HL-60/S4 treated with phorbol 12-myristate 13-acetate at 8.2 ng/mL for 4 days and 3 days (cell line): ENCODE measurements around the gene PAQR6.

ENCODE experiments used
- in situ Hi-C: fragments of 300-500 bp; cut with MboI; formaldehyde crosslinking; loops from 2 replicates; pipeline ENCODE4 v1.15.0; 2022; ENCODE audit warnings: low sequenced_read_pairs

Gene PAQR6

GRCh38 chr1:156198831-156199349 is 49.0 kb downstream of the PAQR6 start:
- in situ Hi-C loops: no loop called here

GRCh38 chr1:156196445-156196844 is 51.4 kb downstream of the PAQR6 start:
- in situ Hi-C loops: no loop called here

GRCh38 chr1:156195853-156196252 is 52.0 kb downstream of the PAQR6 start:
- in situ Hi-C loops: no loop called here

- in situ Hi-C loops: no loop called here
Observed at GRCh38 chr1:156194300-156194652, 53.6 kb downstream of the PAQR6 start.

- in situ Hi-C loops: no loop called here
Observed at GRCh38 chr1:156193488-156194299, 54.2 kb downstream of the PAQR6 start, which contains the start of gene SLC25A44. Gene SLC25A44 (plus strand): TSS chr1:156194104. CDS start chr1:156199848, 5,744 bp downstream.
